Fibroblast of villous mesenchyme (primary cell): ENCODE data around the gene OR2V2. TPM values are rescaled to one million over a fixed set of nuclear protein-coding genes. Genes with fewer than 3 reads are reported as not detected.
"Not testable (repeated sequence)": the region's sequence is repeated elsewhere in the genome, so short reads cannot be mapped to it uniquely, and the experiment has no call there.

Source experiments
- DNase-seq: peaks from one replicate; pipeline ENCODE4 v3.0.0-alpha.2; 2010; ENCODE audit warnings: low read depth
- H3K4me3 ChIP-seq: 2 replicates; pipeline ENCODE4 v1.5.1; 2011; ENCODE audit warnings: low read depth, mild to moderate bottlenecking, low read length
- total RNA-seq: library from RNA; depleted of rRNA; stranded (reverse); fragments of >200 nt; gene quantifications from 2 replicates; pipeline ENCODE4 v1.2.3, GENCODE V29; 2012
- TF ChIP-seq, protein P1 (sequence below): IDR thresholded peaks from 2 replicates; pipeline ENCODE4 v1.5.1; 2012; ENCODE audit warnings: low read depth, mild to moderate bottlenecking, low read length; ENCODE audit not compliant: insufficient read depth

The OR2V2 gene, protein sequence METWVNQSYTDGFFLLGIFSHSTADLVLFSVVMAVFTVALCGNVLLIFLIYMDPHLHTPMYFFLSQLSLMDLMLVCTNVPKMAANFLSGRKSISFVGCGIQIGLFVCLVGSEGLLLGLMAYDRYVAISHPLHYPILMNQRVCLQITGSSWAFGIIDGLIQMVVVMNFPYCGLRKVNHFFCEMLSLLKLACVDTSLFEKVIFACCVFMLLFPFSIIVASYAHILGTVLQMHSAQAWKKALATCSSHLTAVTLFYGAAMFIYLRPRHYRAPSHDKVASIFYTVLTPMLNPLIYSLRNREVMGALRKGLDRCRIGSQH
- not detected in 2 replicates for total RNA-seq

DNA sequence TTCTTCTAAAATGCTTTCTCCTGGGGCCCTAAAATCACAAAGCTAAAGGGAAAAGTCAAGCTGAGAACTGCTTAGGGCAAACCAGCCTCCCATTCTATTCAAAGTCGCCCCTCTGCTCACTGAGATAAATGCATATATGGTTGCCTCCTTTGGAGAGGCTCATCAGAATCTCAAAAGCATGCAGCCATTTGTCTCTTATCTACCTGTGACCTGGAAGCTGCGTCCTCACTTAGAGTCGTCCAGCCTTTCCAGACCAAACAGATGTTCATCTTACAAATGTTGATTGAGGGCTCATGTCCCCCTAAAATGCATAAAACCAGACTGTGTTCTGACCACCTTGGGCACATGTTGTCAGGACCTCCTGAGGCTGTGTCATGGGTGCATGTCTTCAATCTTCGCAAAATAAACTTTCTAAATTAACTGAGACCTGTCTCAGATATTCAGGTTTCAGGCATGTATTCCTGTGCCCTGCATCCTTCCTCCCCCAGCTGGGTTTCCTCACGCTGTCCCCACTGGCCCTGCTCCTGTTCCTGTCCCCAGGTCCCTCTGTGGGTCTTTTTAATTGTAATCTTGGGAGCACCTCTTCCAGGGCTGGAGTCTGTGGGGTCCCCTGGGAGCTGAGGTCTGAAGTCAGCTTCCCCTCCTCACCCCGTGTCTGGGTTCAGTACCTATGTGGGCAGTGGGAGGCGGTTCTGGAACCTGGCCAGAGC, at the start of gene OR2V2:
Gene OR2V2, plus strand, starts transcription at position 660 of the 710 bp plus-strand sequence. CDS start 7,357 bp downstream, outside the sequence.
- H3K4me3 ChIP-seq, DNase-seq: not testable (repeated sequence)

DNA sequence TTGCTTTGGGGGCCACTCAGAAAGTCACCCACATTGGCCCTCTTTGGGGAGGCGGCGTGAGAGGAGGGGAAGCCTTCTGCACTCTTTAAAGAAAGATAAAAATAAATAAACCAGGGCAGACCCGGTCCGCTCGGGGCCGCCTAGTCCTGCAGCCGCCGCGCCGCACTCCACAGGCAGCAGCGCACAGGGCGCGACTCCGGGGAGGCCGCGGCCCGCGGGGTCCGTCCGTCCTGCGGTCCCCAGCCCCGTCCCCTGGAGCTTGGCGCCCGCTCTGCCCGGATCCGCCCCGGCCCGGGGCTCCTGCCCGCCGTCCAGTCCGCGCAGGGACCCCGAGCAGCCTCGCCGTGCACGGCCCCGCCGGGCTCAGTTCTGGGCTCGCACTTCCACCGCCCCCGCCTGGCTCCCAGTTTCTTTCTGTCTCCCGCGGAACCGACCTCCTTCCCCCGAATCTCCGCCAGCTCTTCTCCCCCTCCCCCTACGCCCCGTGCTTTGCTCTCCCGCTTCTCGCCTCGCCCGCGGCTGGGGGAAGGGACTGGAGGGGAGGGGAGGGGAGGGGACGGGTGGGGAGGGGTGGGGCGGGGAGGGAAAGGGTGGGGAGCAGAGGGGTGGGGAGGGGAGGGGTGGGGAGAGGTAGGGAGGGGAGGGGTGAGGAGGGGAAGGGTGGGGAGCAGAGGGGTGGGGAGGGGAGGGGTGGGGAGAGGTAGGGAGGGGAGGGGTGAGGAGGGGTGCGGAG, 49.5 kb upstream of the OR2V2 start:
- not testable (repeated sequence) for DNase-seq, H3K4me3 ChIP-seq

DNA sequence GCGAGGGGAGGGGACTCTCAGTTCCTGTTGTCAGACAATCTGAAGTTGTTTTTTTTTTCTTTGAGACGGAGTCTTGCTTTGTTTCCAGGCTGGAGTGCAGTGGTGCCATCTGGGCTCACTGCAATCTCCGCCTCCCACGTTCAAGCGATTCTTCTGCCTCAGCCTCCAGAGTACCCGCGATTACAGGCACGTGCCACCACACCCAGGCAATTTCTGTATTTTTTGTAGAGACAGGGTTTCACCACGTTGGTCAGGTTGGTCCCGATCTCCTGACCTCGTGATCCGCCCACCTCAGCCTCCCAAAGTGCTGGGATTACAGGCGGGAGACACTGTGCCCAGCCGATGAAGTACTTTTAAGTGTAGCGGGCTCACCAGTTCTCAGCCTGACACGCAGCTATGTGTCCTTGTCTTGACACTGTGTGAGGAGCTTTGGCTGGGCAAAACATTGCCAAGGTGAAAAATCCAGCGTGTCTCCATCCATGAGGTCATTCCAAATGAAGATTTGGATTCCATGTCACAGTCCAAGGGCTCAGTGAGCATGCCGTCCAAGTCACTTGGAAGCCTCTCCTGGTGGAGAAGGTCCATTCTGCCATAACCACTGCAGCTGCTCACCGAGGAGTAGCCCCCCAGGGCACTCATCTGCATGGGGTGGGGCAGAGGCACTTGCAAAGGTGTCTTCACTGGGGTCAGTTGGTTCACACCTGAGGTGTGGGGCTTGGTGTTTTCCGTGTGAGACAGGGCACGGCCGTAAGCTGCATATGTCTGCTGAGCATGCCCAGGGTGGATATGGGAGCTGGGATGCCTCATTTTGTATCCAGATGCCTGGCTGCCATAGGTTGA, 48.4 kb upstream of the OR2V2 start:
- no peak for DNase-seq
- no peak overlapping the region for H3K4me3 ChIP-seq
- TF ChIP-seq, protein P1, sequence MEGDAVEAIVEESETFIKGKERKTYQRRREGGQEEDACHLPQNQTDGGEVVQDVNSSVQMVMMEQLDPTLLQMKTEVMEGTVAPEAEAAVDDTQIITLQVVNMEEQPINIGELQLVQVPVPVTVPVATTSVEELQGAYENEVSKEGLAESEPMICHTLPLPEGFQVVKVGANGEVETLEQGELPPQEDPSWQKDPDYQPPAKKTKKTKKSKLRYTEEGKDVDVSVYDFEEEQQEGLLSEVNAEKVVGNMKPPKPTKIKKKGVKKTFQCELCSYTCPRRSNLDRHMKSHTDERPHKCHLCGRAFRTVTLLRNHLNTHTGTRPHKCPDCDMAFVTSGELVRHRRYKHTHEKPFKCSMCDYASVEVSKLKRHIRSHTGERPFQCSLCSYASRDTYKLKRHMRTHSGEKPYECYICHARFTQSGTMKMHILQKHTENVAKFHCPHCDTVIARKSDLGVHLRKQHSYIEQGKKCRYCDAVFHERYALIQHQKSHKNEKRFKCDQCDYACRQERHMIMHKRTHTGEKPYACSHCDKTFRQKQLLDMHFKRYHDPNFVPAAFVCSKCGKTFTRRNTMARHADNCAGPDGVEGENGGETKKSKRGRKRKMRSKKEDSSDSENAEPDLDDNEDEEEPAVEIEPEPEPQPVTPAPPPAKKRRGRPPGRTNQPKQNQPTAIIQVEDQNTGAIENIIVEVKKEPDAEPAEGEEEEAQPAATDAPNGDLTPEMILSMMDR: no peak

DNA sequence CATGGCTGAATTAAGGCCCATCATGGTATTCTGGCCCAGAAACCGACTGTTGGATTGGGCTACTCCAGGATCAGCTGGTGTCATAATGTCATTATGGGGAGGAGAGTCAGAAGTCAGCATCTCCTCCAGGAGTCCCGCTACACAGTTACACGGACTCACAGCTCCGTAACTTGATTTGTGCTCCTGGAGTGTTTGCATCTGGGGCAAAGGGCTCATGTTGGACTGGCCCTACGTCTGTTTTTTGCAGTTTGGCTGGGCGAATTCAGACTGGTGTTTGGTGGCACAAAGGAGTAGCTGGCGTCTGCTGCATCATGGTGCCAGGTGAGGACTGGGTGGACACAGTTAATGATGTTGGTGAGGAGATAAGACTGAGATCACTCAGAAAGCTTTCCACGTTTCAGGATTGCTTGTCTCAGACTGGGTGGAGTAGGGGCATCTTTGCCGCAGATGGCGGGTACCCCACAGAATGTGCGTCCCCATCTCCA, 47.7 kb upstream of the OR2V2 start:
- no peak overlapping the region for H3K4me3 ChIP-seq
- DNase-seq: no peak
- TF ChIP-seq, protein P1: no peak

DNA sequence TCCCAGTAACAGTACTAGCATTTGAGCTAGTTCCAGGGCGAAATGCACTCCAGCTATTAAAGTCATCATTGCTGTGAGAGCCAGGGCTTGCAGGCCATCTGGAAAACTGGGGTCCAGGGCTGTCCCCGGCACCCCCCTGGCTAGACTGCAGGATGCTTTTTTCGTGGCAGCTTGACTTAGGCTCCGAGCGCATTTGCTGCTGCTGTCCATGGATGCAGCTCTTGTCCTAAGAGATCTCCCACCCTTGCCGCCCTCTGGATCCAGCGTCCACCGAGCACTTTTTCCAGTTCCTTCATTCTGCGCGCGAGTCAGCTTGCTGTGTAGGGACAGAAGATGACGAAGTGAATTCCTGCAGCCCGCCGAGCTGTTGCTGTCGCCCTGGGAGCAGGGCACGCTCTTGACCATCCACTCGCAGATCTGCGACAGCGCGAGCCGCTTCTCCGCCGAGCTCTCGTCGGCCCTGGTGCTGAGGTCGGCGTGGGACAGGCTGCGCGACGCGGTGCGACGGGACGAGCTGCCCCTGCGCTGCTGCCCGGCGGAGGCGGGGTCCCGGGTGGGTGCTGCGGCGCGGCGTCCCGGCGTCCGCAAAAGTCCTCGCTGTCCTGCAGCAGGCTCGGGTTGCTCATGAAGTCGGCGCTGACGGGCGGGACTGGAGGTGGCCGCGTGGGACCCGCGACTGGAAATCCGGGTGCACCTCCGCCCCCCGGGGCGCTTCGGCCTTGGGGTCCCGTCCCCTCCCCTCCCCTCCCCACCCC, 47.1 kb upstream of the OR2V2 start:
- TF ChIP-seq, protein P1: no peak
- no peak overlapping the region for H3K4me3 ChIP-seq
- peak; percentile 5 for DNase-seq

DNA sequence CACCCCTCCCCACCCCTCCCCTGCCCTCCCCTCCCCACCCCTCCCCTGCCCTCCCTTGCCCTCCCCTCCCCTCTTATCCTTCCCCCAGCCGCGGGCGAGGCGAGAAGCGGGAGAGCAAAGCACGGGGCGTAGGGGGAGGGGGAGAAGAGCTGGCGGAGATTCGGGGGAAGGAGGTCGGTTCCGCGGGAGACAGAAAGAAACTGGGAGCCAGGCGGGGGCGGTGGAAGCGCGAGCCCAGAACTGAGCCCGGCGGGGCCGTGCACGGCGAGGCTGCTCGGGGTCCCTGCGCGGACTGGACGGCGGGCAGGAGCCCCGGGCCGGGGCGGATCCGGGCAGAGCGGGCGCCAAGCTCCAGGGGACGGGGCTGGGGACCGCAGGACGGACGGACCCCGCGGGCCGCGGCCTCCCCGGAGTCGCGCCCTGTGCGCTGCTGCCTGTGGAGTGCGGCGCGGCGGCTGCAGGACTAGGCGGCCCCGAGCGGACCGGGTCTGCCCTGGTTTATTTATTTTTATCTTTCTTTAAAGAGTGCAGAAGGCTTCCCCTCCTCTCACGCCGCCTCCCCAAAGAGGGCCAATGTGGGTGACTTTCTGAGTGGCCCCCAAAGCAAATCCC, 46.2 kb upstream of the OR2V2 start:
- H3K4me3 ChIP-seq: not testable (repeated sequence)

DNA sequence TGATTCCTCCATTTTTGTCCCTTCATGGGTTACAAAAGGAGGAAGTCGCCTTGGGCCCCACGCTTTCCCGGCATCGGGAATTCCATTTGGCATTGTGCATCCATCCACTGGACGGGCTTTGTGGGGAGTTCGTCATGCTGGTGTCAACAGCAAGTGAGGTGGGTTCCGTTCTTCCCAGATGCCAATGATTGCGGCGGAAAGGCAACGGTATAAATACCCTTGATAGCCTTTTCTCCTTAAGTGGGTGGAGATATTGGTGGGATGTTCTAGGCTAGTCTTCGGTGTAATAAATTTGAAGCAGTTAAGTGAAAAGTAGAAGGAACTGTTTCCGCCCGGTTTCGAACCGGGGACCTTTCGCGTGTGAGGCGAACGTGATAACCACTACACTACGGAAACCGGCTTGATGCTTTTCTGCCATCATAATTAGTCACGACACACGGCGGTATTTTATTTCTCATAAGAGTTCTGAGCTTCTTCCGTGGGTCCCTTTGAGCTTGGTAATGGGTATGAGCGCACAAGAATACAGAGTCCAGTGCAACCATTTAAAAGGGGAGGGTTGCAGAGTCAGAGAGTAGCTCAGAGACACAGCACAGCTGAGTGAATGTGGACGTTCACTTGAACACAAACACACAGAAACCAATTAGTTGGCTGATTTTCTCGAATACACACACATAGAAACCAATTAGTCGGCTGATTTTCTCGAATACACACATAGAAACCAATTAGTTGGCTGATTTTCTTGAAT, 45.3 kb upstream of the OR2V2 start:
- not testable (repeated sequence) for DNase-seq, H3K4me3 ChIP-seq

More for the DNA sequence above, 46.2 kb upstream of the OR2V2 start:
- not testable (repeated sequence) for DNase-seq

DNA sequence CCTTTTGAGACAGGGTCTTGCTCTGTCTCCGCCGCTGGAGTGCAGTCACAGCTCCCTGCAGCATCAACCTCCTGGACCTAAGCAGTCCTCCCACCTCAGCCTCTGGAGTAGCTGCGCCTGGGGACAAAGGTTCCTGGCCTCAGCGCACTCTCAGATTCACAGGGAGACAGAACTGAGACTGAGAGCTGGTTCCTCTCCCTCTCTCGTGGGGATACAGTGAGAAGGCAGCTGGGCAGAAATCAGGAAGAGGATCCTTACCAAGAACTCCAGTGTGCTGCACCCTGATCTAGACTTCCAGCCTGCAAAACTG, 43.2 kb upstream of the OR2V2 start:
- DNase-seq, H3K4me3 ChIP-seq: not testable (repeated sequence)

DNA sequence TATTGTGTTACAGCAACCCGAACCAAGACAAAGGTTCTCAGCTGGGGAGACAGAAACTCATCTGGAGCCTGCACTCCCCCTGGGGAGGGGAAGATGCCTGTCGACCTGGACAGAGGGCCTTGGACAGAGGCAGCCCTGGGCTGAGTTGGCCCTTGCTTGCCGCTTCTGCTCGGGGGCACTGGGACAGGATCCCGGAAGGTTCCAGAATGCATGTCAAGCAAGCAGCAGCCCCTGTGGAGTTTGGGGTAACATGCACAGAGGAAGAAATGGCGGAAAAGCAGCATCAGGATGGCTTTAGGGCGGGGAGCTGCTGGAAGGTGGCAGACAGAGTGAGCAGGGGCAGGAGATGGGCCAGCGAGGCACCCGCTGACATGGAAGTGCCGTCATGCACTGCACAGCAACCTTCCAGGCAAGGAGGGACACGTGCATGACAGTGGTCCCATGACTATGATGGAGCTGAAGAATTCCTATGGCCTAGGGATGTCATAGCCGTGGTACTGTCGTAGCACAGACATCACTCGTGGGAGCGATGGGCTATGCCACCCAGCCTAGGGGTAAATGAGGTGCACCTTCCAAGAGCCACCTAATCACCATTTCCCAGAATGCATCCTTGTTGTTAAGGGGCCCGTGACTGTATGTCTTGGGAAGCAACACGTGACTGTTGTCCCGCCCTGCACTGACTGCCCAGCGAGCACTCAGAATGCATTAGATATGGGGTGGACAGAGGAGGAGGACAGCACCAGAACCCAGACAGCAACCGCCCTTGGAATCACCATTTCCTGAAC, 42.6 kb upstream of the OR2V2 start:
- DNase-seq, H3K4me3 ChIP-seq: not testable (repeated sequence)
